T-helper 22 cell (primary cell): ENCODE results near the gene ODAD2.
"Not testable (repeated sequence)": the region's sequence is repeated elsewhere in the genome, so short reads cannot be mapped to it uniquely, and the experiment has no call there.

Experiments
- DNase-seq: peaks from one replicate; pipeline ENCODE4 v3.0.0-alpha.2; 2020; ENCODE audit warnings: low read depth

The ODAD2 gene

GRCh38 chr10:27959093-27959715 lies 39.7 kb downstream of the ODAD2 start:
- DNase-seq: no peak

GRCh38 chr10:27958383-27958782 lies 40.5 kb downstream of the ODAD2 start:
- not testable (repeated sequence) for DNase-seq

DNA sequence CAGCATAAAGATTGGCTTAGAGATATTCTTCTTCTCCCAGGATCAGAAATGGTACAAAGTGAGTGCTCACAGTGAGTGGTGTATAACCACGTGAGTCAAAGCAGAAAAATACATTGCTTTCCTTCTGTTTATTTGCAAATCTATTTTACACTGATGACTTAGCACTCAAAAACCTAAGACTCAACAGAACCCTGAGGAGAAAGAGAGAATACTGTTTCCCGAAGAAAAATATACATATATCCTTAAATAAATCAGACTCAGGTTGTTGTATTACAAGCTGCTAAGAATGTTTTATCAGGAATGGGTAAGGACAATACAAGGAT lies 48.7 kb downstream of the ODAD2 start:
- no peak for DNase-seq

DNA sequence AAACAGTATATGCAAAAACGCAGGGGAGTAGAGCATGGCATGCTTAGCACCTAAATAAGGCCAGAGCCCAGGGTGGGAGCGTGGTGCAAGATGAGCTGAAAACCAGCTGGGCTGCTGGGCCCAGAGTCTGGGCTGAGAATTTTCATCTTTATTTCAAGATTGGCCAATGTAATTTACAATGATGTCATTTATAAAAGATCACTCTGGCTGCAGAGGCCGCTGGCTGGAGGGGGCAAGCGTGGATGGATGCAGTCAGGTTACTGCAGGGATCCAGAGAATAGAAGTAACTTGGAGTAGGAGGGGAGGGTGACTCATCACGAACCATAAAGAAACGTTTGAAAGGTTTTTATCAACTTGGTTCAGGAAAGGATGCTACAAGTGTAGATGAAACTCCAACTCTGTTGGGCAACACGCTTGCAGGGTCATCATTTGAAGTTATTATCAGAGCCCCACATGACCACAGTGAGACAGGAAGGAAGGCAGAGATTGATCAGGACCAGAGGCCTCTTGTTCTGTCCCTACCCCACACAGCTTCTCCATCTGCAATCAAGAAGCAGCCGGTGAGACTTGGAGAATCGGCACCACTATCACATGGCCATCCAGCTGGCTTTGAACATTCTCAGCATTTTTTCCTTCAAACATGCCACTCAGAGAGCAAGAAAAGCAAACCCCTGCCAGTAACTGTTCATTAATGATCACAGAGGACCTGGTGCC lies 49.2 kb downstream of the ODAD2 start:
- no peak for DNase-seq

DNA sequence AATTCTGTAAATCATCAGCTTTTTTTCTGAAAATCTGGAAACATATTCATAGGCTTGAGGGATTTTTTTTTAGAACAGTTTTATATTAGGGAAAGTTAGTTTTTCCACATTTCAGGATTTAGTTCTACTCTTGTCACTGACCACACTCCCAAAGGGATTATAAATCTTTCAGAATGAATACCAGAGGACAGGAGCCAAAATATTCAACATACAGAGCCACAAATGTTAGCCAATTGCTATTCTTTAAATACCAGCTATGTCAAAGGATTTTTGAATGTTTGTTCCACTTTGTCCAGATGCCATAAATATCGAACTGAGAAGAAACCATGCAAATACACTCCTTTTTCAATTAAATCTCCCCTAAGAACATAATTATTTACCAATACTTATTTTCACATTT lies 50.7 kb downstream of the ODAD2 start:
- no peak for DNase-seq

DNA sequence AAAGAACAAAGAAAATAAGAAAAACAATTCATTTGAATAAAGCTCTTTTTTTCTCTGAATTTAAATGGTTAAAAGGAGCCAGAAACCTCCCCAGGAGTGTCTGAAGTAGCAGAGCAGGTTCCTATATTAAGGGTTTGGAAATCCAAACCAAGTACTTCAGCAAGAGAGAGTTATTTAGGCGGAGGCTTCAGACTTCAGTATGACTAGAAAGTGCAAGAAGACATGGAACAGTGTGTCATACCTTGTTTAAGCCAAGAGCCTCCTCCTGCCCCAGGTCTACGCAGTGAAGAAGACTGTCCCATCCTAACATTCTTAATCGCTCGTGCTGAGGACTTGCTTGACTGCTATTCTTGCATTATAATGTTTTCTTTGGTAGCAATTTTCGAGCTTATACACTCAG lies 51.3 kb downstream of the ODAD2 start:
- DNase-seq: no peak

- no peak for DNase-seq
Measured at GRCh38 chr10:27944005-27944404, 54.9 kb downstream of the ODAD2 start.

DNA sequence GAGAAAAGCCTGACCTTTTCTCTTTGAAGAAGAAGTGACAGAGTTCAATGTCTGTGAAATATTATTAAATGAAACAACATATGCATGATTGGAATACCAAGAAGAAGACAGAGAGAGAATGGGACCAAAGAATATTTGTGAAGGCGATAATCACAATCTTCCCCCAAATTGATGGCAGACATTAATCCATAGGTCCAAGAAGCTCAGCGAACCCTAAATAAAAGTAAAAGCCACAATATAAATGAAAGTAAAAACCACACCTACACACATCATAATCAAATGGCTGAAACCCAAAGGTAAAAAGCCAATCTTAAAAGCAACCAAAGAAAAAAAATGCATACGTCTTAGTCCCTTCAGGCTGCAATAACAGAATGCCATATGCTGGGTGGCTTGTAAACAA lies 84.0 kb downstream of the ODAD2 start:
- DNase-seq: no peak

GRCh38 chr10:27912231-27912630 lies 86.6 kb downstream of the ODAD2 start:
- DNase-seq: no peak

DNA sequence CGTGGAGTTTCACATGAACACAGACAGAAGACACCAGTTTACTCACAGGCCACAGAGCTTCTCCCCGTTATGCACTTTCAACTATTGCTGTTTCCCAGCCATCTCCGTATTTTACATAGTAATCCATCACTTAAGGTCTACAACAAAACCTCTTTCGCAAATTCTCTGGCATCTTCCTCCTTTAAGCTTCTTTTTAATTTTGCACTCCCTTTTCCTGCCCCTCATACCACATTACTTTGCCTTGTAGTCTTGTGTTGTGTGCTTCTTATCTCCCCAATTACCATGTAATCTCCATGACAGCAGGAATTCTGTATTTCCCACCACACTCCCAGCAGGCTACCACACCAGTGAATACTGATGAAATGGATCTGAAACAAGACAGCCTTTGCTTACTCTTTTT lies 87.3 kb downstream of the ODAD2 start:
- no peak for DNase-seq

- DNase-seq: no peak
Measured at GRCh38 chr10:27911011-27911410, 87.9 kb downstream of the ODAD2 start.

DNA sequence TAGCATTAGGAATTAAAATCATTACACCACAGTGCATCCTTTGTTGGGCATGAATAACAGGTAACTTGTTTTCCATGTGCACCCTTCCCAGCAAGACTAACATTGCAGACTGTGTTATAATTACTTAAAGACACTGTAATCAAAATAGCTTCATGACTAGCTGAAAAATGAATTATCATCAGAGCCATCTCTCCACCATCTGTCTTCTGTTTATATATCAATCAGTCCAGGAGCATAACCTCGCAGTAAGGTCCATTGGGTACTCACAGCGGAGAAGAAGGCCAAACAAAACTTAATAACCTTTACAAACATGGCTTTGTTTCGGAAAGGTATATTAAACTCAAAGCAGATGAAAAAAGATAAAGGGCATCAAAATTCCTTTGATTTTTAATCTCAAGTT lies 90.6 kb downstream of the ODAD2 start:
- no peak for DNase-seq

DNA sequence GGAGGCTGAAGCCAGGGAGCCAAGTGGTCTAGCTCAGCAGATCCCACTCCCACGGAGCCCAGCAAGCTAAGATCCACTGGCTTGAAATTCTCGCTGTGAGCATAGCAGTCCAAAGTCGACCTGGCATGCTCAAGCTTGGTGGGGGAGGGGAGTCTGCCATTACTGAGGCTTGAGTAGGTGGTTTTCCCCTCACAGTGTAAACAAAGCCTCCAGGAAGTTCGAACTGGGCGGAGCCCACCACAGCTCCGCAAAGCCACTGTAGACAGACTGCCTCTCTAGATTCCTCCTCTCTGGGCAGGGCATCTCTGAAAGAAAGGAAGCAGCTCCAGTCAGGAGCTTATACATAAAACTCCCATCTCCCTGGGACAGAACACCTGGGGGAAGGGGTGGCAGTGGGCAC lies 99.4 kb downstream of the ODAD2 start:
- not testable (repeated sequence) for DNase-seq

DNA sequence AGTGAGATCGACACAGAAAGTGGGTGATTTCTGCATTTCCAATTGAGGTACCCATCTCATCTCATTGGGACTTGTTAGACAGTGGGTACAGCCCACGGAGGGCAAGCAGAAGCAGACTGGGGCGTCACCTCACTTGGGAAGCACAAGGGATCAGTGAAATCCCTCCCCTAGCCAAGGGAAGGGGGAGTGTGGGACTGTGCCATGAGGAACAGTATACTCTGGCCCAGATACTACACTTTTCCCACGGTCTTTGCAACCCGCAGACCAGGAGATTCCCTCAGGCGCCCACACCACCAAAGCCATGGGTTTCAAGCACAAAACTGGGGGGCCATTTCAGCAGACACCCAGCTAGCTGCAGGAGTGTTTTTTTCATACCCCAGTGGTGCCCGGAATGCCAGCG lies 99.8 kb downstream of the ODAD2 start:
- no peak for DNase-seq

GRCh38 chr10:27893358-27893954 lies 105.4 kb downstream of the ODAD2 start:
- no peak for DNase-seq

DNA sequence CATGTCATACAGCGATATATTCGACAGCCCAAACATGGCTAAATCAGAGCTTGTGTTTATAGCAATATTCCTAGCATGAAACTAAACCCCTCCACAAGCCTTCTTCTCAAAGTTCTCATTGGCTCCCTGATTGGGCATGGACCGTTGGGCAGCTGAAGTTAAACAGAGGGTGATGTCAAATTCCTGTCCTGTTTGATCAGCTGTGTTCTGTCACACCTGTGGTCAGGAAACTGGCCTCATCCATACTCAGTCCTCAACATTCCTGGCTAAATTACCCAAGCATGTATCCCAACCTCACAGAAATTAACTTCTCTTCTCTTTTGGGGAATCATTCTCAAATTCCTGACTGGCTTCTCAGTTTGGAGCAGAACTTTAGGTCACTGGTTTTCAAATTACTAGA lies 107.9 kb downstream of the ODAD2 start:
- no peak for DNase-seq

GRCh38 chr10:27889518-27889917 lies 109.4 kb downstream of the ODAD2 start:
- no peak for DNase-seq

- DNase-seq: no peak
Measured at GRCh38 chr10:27884185-27884641, 114.7 kb downstream of the ODAD2 start.

DNA sequence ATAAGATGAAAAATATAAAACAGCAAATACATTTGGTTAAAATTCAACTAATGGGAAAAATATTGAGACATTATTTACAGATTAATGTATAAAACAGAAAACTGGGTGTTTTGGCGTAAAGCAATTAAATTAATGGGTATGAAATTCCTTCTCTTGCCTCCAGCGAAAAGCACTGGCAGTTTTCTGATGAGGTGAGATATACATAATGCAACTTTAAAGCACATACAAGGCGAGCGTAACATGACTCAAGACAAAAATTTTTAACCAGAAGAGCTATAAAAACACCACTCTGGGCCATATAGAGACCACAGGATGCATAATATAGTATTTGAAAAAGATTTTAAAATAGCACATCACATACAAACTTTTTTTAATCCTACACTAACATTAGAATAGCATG lies 120.6 kb downstream of the ODAD2 start:
- no peak for DNase-seq

GRCh38 chr10:27865221-27865635 lies 133.7 kb downstream of the ODAD2 start:
- no peak for DNase-seq

GRCh38 chr10:27861781-27862180 lies 137.1 kb downstream of the ODAD2 start:
- no peak for DNase-seq

DNA sequence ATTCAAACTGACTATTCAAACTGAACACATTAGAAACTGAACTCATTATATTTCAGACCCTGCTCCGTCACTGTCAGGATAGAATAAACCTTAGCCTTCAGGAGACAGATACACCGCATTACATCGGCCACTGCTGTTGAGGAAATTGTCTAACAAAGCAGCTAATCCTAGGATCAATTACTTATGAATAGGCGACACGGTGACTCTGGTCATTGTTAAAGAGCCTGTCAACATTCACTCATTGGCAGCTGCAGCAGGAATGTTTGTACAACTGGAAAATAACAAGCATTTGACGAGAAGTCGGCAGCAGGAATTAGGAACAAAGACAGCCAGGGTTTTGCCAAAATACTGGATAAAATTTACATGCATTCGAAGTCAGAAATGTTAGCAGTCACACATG lies 141.3 kb downstream of the ODAD2 start:
- DNase-seq: no peak

GRCh38 chr10:27844223-27844622 lies 154.7 kb downstream of the ODAD2 start:
- DNase-seq: no peak

DNA sequence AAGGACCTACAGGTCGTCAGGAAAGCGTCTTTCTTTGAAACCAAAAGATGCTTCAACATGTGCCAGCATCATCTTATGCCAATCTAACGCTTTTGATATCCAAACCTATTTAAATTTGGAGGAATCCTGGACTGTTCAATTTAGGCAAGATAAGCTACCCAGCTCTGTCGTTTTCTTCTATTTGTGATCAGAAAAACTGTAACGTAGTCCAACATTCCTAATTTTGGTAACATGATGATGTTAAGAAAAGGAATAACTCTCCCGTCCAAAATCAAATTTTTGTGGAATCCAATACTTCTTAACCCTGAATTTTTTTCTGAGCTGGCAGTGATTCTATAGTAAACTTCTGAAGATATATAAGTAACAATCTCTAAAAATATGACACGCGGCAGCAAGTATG lies 160.0 kb downstream of the ODAD2 start:
- no peak for DNase-seq
